ENCODE results near the gene UBL3.

DNA sequence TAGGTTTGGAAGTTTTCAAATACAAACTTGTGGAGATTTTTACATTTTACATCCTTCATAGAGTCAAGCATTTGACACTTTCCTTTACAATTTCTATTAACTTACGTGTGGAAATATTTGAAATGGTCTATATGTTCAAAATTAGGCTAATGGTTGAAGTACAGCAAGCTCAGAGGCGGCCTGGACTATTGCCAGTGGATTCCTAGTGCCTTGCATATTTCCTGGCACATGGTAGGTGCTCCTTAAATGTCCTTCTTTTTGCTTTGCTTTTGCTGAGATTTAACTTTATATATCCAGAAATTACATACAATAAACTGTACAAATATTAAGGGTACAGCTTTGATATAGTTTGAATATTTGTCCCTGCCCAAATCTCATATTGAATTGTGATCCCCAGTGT is 93.9 kb downstream of the UBL3 start:
- TF ChIP-seq CTCF (IDR thresholded peaks at IDR 0.05; ENCODE audit: low read depth, low read length) (no peak), POLR2A (IDR thresholded peaks at IDR 0.05; ENCODE audit: extremely low read depth, insufficient read length) (no peak), MAX (IDR thresholded peaks at IDR 0.05; ENCODE audit: low read depth, low read length) (no peak), MYC (IDR thresholded peaks at IDR 0.05; ENCODE audit: low read depth, low read length) (no peak)
